GM19240 (cell line): ENCODE data around the gene SMIM45.

Experiments
- DNase-seq: peaks from one replicate; pipeline ENCODE4 v3.0.0; 2011; ENCODE audit warnings: low spot score; ENCODE audit not compliant: insufficient read length

Gene SMIM45

DNA sequence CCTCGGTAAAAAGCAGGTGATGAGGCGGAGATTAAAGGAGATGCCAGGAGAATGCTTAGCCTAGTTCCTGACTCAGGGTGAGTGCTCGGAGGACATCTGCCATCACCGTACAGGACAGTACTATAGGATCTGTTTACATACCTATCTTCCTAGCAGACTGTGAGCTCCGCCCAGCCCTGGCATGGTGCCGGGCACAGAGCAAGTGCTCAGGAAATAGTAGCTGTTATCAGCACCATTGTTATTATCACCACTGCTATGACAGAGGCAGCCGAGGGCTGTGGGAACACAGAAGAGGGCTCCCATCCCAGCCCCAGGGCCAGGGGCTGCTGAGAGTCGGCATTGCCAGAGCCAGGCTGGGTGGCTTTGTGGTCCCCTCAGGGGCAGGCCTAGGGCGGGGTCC is 16.7 kb downstream of the SMIM45 start:
- DNase-seq = no peak

- DNase-seq = no peak
Measured at GRCh38 chr22:41969110-41969646, 17.2 kb downstream of the SMIM45 start, which contains the start of gene SEPTIN3. TSS of gene SEPTIN3 (plus strand) at chr22:41969443. CDS start at chr22:41971493, 2,050 bp downstream.

GRCh38 chr22:41970601-41971000 is 18.7 kb downstream of the SMIM45 start:
- no peak for DNase-seq

DNA sequence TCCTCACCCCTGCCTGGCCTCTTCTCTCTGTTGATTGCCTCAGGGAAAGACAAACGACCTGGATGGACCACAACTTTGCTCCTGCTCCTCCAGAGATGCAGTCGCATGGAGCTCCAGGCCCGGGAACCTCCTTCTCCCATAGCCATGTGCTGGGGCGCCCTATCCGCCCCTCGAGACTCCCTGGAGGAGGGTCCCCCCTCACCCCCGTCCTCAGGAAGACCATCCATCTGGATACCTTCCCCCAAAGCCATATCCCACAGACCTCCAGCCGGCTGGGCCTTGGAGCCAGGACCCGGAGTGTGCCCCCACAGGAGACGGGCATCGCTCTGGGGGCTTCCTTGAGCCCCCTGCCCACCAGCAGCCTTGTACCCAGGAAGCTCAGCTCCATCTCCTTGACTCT is 19.5 kb downstream of the SMIM45 start:
- DNase-seq = no peak

GRCh38 chr22:41974691-41975290 is 22.8 kb downstream of the SMIM45 start:
- no peak for DNase-seq

DNA sequence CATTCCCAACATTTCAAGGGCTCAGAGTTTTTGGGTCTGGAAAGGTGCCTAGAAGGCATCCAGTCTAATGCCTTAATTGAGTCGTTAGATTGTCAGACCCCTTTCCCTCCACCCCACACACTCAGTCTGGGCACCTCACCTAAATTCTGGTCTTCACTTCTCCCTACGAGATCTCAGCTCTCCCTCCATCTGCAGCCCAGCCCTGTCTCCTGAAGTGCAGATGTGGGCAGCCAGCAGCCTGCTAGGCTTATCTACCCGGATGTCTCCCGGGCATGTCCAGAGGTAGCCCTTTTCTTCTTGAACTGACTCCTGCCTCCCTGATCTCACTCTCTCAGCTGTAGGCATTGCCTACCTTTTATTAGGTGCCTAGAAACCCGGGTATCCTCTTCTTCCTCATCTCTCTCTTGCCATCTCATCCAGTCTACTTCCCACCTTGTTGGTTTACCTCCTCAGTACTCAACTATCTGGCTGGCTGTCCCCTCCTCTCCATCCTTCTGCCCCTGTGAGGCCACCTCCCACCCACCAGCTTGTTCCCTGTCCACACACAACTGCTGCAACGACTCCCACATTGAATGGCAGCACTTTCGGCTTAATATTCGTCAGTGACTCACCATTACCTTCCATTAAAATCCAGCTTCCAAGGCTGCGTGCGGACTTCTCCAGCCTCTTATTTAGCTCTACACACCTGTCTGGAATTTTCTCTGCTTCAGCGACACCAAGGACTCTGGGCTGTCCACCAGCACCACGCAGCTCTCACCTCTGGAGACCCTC is 23.5 kb downstream of the SMIM45 start:
- no peak for DNase-seq

DNA sequence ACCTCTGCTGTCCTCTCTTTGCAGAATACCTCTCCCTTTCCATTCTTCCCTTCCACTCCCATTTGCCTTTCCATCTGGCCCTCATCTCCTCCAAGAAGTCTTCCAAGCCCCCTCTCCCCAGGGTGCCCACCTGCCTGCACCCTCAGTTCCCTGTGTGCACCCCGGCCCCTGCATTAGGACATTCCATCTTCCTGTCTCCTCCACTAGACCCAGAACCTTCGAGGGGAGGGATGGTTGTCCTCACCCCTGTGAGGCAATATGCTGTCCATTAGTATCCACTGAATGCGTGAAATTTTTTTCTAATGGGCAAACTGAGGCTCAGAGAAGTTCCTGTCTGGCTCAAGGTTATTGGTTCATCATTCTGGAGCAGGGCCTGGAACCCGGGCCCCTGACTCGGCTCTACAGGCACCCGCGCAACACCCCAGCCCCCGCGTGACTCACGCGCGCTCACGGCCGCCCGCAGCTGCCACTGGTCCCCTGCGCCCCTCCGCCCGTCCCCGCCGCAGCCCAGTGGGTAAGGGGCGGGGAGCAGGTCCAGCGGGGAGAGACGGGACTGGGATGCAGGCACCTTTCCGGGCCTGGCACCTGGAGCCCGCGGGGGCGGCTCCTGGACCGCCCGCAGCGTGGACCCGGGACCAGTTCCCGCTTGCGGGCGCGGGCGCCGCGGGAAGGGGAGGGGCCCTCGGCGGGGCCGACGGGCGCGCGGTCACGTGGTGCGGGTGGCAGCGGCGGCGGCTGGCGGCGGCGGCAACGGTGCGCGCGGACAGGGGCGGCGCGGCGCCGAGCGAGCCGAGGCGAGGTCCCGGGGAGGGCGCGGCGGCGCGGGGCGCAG is 24.3 kb downstream of the SMIM45 start:
- DNase-seq = no peak

GRCh38 chr22:41976961-41977566 is 25.1 kb downstream of the SMIM45 start:
- DNase-seq = no peak

DNA sequence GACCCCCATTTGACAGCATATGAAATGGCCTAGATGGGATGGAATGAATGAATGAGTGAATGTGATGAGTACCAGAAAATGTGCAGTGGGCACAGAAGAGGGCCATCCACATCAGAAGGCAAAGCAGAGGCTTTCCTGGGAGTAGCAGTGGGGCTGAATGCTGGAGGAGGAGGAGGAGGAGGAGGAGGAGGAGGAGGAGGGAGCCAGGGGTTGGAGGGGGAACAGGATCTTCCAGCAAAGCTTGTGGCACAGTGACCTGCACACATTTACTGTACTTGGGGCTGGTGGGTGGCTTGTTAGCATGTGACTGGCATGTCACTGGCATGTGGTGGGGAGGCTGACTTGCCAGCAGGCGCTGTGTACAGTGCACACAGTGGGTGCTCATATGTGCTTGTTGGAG is 26.8 kb downstream of the SMIM45 start:
- DNase-seq = no peak

DNA sequence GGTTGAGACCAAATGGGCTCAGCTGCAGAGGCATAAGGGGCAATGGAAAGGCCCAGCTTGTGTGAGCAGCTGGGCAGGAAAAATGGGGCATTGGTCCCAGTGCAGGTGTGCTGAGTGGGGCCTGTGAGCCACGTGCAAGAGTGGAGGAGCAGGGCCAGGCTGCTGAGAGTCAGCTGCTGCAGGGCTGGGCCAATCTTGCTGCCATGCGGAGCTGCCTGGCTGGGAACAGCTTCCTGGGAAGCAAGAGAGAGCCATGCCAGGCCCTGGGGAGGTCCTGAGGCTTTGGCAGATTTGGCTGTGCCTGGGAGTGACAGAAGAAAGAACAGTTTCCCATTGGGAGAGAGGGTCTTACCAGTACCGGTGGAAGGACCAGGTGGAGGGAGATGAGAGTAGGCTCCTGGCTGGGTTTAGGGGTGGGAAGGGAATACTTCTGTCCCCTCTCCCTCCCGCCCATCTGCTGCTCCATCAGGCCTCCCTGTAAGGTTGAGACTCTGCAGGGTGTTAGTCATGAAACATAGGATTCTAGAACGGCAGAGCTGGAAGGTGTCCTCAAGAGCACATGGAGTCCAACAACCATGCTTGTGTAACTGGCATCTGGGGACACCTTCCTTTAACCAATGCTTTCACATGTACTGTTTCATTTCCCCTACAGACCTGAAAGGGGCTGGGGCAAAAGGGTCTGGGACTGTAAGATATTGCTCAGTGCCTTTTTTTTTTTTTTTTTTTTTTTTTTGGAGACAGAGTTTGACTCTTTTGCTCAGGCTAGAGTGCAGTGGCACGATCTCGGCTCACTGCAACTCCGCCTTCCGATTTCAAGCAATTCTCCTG is 27.7 kb downstream of the SMIM45 start:
- DNase-seq = no peak

DNA sequence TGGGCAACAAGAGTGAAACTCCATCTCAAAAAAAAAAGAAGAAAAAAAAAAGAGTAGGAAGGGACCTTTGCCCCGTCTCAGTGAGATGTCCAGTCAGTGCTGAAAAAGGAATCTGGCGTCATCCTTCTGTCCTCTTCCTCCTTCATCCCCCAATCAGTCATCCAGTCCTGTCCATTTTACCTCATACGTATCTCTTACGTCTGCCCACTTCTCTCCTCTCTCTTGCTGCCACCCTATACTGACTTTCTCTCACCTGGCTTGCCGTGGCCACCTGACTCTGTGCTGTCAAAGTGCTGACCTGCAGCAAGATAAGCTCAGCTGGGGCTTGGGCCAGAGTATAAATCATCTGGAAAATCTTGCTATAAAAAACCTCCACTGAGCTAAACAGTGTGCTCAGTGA is 30.9 kb downstream of the SMIM45 start:
- DNase-seq = no peak

- DNase-seq = no peak
Measured at GRCh38 chr22:41983513-41984405, 31.8 kb downstream of the SMIM45 start.

DNA sequence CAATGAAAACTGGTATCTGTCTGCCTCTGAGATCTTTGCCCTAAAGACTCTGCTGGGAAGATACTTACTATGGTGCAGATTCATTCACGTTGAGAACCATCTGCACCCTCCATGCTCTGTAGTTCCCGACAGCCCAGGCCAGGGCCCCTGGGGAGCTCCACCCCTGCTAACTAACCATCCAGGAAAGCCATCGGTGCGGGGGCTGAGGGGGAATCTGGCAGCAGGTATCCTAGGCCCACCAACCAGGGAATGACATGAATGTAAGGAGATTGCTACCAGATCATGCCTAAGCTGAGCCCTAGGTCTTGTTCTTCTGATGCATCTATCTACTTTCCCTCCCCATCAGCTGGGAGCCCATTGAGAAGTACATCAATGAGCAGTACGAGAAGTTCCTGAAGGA is 35.3 kb downstream of the SMIM45 start:
- no peak for DNase-seq

- no peak for DNase-seq
Measured at GRCh38 chr22:41989246-41989645, 37.3 kb downstream of the SMIM45 start.

- no peak for DNase-seq
Measured at GRCh38 chr22:41991111-41991510, 39.2 kb downstream of the SMIM45 start.

DNA sequence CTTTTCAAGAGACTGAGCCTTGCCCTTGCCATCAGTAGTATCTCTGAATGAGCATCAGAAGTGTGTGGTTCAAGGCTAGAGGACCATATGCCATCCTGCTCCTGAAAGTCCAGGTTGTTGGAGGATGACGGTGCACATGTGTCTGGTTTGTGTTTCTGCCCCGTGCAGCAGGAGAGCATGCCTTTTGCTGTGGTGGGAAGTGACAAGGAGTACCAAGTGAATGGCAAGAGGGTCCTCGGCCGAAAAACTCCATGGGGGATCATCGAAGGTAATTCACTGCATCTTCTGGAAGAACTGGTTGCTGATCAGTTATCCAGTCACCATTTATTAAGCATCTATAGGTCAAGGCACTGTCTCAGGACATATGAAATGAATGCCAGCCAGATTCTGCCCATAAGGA is 40.5 kb downstream of the SMIM45 start:
- DNase-seq = no peak

DNA sequence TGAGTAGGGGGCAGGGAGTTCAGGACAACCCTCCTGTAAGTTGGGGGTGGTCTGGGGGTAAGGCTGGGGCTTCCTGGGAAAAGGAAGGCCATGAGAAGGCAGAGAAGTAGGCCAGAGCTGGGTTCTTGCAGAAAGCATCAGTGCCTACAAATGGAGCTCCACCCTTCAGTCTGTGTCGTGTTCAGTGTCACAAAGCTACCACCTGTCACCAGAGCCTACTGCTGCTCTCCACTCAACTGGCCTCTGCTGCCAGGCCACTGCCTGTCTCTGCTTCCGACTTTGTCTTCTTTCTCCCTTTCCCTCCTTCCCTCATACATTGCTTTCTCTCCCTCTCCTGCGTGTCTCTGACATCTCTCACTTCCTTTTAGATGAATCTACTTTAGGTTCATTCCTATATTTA is 43.3 kb downstream of the SMIM45 start:
- DNase-seq = no peak

GRCh38 chr22:41996826-41997225 is 44.9 kb downstream of the SMIM45 start:
- no peak for DNase-seq

- peak; percentile 63 for DNase-seq
Measured at GRCh38 chr22:41998361-41999261, 46.7 kb downstream of the SMIM45 start, which contains the start of gene WBP2NL. TSS of gene WBP2NL (plus strand) at chr22:41998788. CDS start at chr22:41998819, 31 bp downstream.
